HepG2 (cell line): ENCODE data around the gene PRR30. TPM values are rescaled to one million over a fixed set of nuclear protein-coding genes. Genes with fewer than 3 reads are reported as not detected.
A peak's percentile ranks its signal among the peaks of the same experiment; 100 is the strongest.

Experiments used
- FOXA1 ChIP-seq, 2 experiments: fragments of 450-650 bp in 1 of 2; sonication (generic) in 1 of 2; formaldehyde crosslinking in 1 of 2; IDR thresholded peaks; 2 replicates each; pipeline versions ENCODE4 v1.4.0 to v1.6.1; 2016 to 2020; ENCODE audit warnings: missing genetic modification reagents in 1 of 2
- FOXO1 ChIP-seq: sonication (generic); formaldehyde crosslinking; IDR thresholded peaks from 2 replicates; pipeline ENCODE4 v1.4.0; 2020; ENCODE audit warnings: missing genetic modification reagents
- IRX3 ChIP-seq: sonication (generic); formaldehyde crosslinking; IDR thresholded peaks from 2 replicates; pipeline ENCODE4 v1.8.1; 2023; ENCODE audit warnings: mild to moderate bottlenecking, low read depth, missing genetic modification reagents, borderline replicate concordance
- KLF16 ChIP-seq, 2 experiments: sonication (generic) in 1 of 2; formaldehyde crosslinking in 1 of 2; IDR thresholded peaks; 2 replicates each; pipeline versions ENCODE4 v1.6.1 to v1.8.0; 2016 to 2023; ENCODE audit warnings: missing genetic modification reagents in 2 of 2, missing compliant biosample characterization in 1 of 2
- NKX3-1 ChIP-seq: sonication (generic); formaldehyde crosslinking; IDR thresholded peaks from 2 replicates; pipeline ENCODE4 v1.5.0; 2020; ENCODE audit warnings: missing genetic modification reagents
- NR0B2 ChIP-seq: sonication (generic); formaldehyde crosslinking; IDR thresholded peaks from 2 replicates; pipeline ENCODE4 v1.4.0; 2020; ENCODE audit warnings: mild to moderate bottlenecking, missing genetic modification reagents
- NR2F1 ChIP-seq, 2 experiments: fragments of 450-650 bp in 1 of 2; formaldehyde crosslinking in 1 of 2; IDR thresholded peaks; 2 replicates each; pipeline versions ENCODE4 v1.5.0 to v1.6.1; 2016 to 2020; ENCODE audit warnings: mild to moderate bottlenecking in 1 of 2, missing compliant biosample characterization in 1 of 2, missing genetic modification reagents in 1 of 2, moderate library complexity in 1 of 2
- RFX1 ChIP-seq: fragments of 450-650 bp; IDR thresholded peaks from 2 replicates; pipeline ENCODE4 v1.6.1; 2017
- SALL1 ChIP-seq: sonication (generic); formaldehyde crosslinking; IDR thresholded peaks from 2 replicates; pipeline ENCODE4 v1.8.0; 2022; ENCODE audit warnings: mild to moderate bottlenecking, missing genetic modification reagents
- YY1 ChIP-seq: IDR thresholded peaks from 2 replicates; pipeline ENCODE4 v1.6.1; 2011; ENCODE audit warnings: low read length, low read depth, moderate library complexity, mild to moderate bottlenecking; ENCODE audit not compliant: insufficient read depth, insufficient replicate concordance
- ZNF160 ChIP-seq: sonication (generic); formaldehyde crosslinking; IDR thresholded peaks from 2 replicates; pipeline ENCODE4 v1.8.0; 2022; ENCODE audit warnings: mild to moderate bottlenecking, inconsistent platforms, missing genetic modification reagents
- ZNF414 ChIP-seq: sonication (generic); formaldehyde crosslinking; IDR thresholded peaks from 2 replicates; pipeline ENCODE4 v1.5.0; 2020; ENCODE audit warnings: missing genetic modification reagents
- ZNF432 ChIP-seq: sonication (generic); formaldehyde crosslinking; IDR thresholded peaks from 2 replicates; pipeline ENCODE4 v1.5.0; 2020; ENCODE audit warnings: missing genetic modification reagents, mild to moderate bottlenecking, borderline replicate concordance
- ZNF597 ChIP-seq: sonication (generic); formaldehyde crosslinking; IDR thresholded peaks from 2 replicates; pipeline ENCODE4 v1.5.0; 2020; ENCODE audit warnings: missing genetic modification reagents
- ZNF670 ChIP-seq: sonication (generic); formaldehyde crosslinking; IDR thresholded peaks from 2 replicates; pipeline ENCODE4 v1.8.0; 2022; ENCODE audit warnings: mild to moderate bottlenecking, missing genetic modification reagents, borderline replicate concordance
- ZNF687 ChIP-seq: sonication (generic); formaldehyde crosslinking; IDR thresholded peaks from 2 replicates; pipeline ENCODE4 v1.5.1; 2020; ENCODE audit warnings: mild to moderate bottlenecking, missing genetic modification reagents, moderate library complexity
- ZNF781 ChIP-seq: sonication (generic); formaldehyde crosslinking; IDR thresholded peaks from 2 replicates; pipeline ENCODE4 v1.5.1; 2020; ENCODE audit warnings: borderline replicate concordance, mild to moderate bottlenecking, missing genetic modification reagents; ENCODE audit errors: not compliant biosample characterization
- ZNF784 ChIP-seq: sonication (generic); formaldehyde crosslinking; IDR thresholded peaks from 2 replicates; pipeline ENCODE4 v1.5.1; 2020; ENCODE audit warnings: missing genetic modification reagents, mild to moderate bottlenecking, borderline replicate concordance
- polyA plus RNA-seq, 8 experiments: library from polyadenylated mRNA; depleted of rRNA in 3 of 8; stranded (reverse) in 7 of 8; unstranded in 1 of 8; fragments of >200 nt; fragmentation: Illumina TruSeq in 4 of 8; extraction: Trizol in 4 of 8; gene quantifications; 2 replicates each; pipeline versions ENCODE4 v1.2.1 to v1.2.3, GENCODE V29; 2011 to 2016; ENCODE audit warnings: low read depth in 4 of 8, missing spikeins in 1 of 8, mixed read lengths in 1 of 8; ENCODE audit not compliant: insufficient read depth in 1 of 8
- total RNA-seq, 5 experiments: library from RNA; depleted of rRNA; stranded (reverse); fragments of >200 nt; fragmentation: Illumina TruSeq; extraction: Trizol; gene quantifications; 2 replicates each; pipeline ENCODE4 v1.2.3, GENCODE V29; 2016; ENCODE audit warnings: low read depth in 1 of 5

PRR30 gene
- total and polyA plus RNA-seq, 2 of the 13 experiments (the other 11 are each of a cell fraction or from before 2014, with no cell fraction given), result not detected

GRCh38 chr2:27095745-27096651, 43.2 kb downstream of the PRR30 start (continued):
- TF ChIP-seq NKX3-1 (CRISPR knock-in tag), result peak; percentile 77; the same call in 1 of the 2 replicates
- TF ChIP-seq NR0B2 (CRISPR knock-in tag), result peak; percentile 56; the same call in 1 of the 2 replicates
- TF ChIP-seq ZNF597, result no peak
- no peak for TF ChIP-seq FOXA1 (IDR thresholded peaks at IDR 0.05)
- peak; percentile 90 for TF ChIP-seq FOXA1 (CRISPR knock-in tag; IDR thresholded peaks at IDR 0.05)
- TF ChIP-seq FOXO1 (CRISPR knock-in tag), result peak; percentile 98
- peak; percentile 26; the same call in 1 of the 2 replicates for TF ChIP-seq ZNF160 (CRISPR knock-in tag)
- TF ChIP-seq ZNF670 (CRISPR knock-in tag), result peak; percentile 69; the same call in 1 of the 2 replicates
- TF ChIP-seq ZNF432 (CRISPR knock-in tag), result peak; percentile 88; the same call in 1 of the 2 replicates
- TF ChIP-seq KLF16 (CRISPR knock-in tag; IDR thresholded peaks at IDR 0.05), result peak in 1 of 2 experiments; percentile 94; a peak in 2 of 4 replicates
- TF ChIP-seq ZNF687, result peak; percentile 95
- TF ChIP-seq ZNF781 (CRISPR knock-in tag), result no peak
- peak; percentile 80 for TF ChIP-seq YY1
- TF ChIP-seq ZNF414 (CRISPR knock-in tag), result peak; percentile 97
- peak; percentile 88 for TF ChIP-seq ZNF784 (CRISPR knock-in tag)
- no peak for TF ChIP-seq RFX1
- TF ChIP-seq SALL1 (CRISPR knock-in tag), result peak; percentile 99
- peak; percentile 59 for TF ChIP-seq IRX3 (CRISPR knock-in tag)
- TF ChIP-seq NR2F1 (CRISPR knock-in tag; IDR thresholded peaks at IDR 0.05), result peak; percentile 55 to 73; a peak in 3 of 4 replicates
